GM18519 (cell line): Measurements from ENCODE around the gene ENPP7.
"Not testable (repeated sequence)": the region's sequence is repeated elsewhere in the genome, so short reads cannot be mapped to it uniquely, and the experiment has no call there.

Experiments used
- ATAC-seq: cut with Tn5 transposase; IDR thresholded peaks from one replicate; pipeline ENCODE4 v1.9.1; 2021; ENCODE audit warnings: mild to moderate bottlenecking, moderate library complexity; ENCODE audit not compliant: unreplicated experiment, low FRiP score

ENPP7 gene

GRCh38 chr17:79746889-79747507 is 16.3 kb downstream of the ENPP7 start:
- no peak for ATAC-seq

- no peak for ATAC-seq
Observed at GRCh38 chr17:79747508-79748294, 17.0 kb downstream of the ENPP7 start.

GRCh38 chr17:79748295-79749099 is 17.8 kb downstream of the ENPP7 start:
- no peak for ATAC-seq

- ATAC-seq = no peak
Observed at GRCh38 chr17:79749156-79749815, 18.5 kb downstream of the ENPP7 start.

GRCh38 chr17:79749958-79750357 is 19.2 kb downstream of the ENPP7 start:
- no peak for ATAC-seq

GRCh38 chr17:79750650-79751545 is 20.2 kb downstream of the ENPP7 start:
- no peak for ATAC-seq

- ATAC-seq = no peak
Observed at GRCh38 chr17:79752175-79752574, 21.4 kb downstream of the ENPP7 start.

- ATAC-seq = no peak
Observed at GRCh38 chr17:79754370-79754769, 23.6 kb downstream of the ENPP7 start.

- ATAC-seq = not testable (repeated sequence)
Observed at GRCh38 chr17:79754903-79755302, 24.2 kb downstream of the ENPP7 start.

GRCh38 chr17:79755591-79755990 is 24.8 kb downstream of the ENPP7 start:
- ATAC-seq = no peak

GRCh38 chr17:79757140-79757745 is 26.5 kb downstream of the ENPP7 start:
- ATAC-seq = no peak

GRCh38 chr17:79758271-79758670 is 27.5 kb downstream of the ENPP7 start:
- no peak for ATAC-seq

GRCh38 chr17:79760197-79760906 is 29.6 kb downstream of the ENPP7 start:
- ATAC-seq = no peak

GRCh38 chr17:79761894-79762589 is 31.3 kb downstream of the ENPP7 start:
- ATAC-seq = no peak

GRCh38 chr17:79765708-79766107 is 35.0 kb downstream of the ENPP7 start:
- no peak for ATAC-seq

- no peak for ATAC-seq
Observed at GRCh38 chr17:79769570-79770506, 39.1 kb downstream of the ENPP7 start.

- ATAC-seq = no peak
Observed at GRCh38 chr17:79771276-79771675, 40.5 kb downstream of the ENPP7 start.
